ENCODE measurements around the gene STKLD1.
"Not testable (repeated sequence)": the region's sequence is repeated elsewhere in the genome, so short reads cannot be mapped to it uniquely, and the experiment has no call there.

DNA sequence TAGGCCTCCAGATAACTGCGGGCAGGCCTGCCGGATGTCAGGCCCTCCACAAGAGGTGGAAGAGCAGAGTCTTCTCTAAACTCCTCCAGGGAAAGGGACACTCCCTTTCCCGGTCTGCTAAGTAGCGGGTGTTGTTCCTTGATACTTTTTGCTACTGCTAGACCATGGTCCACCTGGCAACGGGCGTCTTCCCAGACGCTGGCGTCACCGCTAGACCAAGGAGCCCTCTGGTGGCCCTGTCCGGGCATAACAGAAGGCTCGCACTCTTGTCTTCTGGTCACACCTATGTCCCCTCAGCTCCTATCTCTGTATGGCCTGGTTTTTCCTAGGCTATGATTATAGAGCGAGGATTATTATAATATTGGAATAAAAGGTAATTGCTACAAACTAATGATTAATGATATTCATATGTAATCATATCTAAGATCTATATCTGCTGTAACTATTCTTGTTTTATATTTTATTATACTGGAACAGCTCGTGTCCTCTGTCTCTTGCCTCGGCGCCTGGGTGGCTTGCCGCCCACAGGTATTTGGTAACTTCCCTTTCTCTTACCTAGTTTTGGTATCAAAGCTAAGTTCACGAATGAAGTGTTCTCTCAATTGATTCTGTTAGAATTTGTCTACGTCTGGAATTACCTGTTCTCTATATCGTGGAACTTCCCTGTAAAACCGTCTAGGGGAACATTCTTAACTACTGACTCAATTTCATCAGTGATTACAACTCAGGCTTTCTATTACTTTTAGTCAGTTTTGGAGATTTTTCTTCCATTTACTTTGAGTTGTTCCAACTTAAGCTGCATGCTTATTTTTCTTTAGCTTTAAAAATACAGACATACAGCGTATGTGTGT, 46.6 kb upstream of the STKLD1 start:
- TF ChIP-seq, protein P1, sequence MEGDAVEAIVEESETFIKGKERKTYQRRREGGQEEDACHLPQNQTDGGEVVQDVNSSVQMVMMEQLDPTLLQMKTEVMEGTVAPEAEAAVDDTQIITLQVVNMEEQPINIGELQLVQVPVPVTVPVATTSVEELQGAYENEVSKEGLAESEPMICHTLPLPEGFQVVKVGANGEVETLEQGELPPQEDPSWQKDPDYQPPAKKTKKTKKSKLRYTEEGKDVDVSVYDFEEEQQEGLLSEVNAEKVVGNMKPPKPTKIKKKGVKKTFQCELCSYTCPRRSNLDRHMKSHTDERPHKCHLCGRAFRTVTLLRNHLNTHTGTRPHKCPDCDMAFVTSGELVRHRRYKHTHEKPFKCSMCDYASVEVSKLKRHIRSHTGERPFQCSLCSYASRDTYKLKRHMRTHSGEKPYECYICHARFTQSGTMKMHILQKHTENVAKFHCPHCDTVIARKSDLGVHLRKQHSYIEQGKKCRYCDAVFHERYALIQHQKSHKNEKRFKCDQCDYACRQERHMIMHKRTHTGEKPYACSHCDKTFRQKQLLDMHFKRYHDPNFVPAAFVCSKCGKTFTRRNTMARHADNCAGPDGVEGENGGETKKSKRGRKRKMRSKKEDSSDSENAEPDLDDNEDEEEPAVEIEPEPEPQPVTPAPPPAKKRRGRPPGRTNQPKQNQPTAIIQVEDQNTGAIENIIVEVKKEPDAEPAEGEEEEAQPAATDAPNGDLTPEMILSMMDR (IDR thresholded peaks at IDR 0.05; ENCODE audit: low read depth, low read length, poor library complexity, severe bottlenecking) = not testable (repeated sequence)
- TF ChIP-seq EZH2phosphoT487 (IDR thresholded peaks at IDR 0.05; ENCODE audit: borderline replicate concordance, low read length) = not testable (repeated sequence)
